Neural progenitor cell (in vitro differentiated cells): ENCODE measurements around the gene PDLIM4. TPM values are rescaled to one million over a fixed set of nuclear protein-coding genes. Genes with fewer than 3 reads are reported as not detected.

Experiments
- DNase-seq: peaks from one replicate; pipeline ENCODE4 v3.0.0-alpha.2; 2016; ENCODE audit warnings: low spot score
- H2AFZ ChIP-seq: fragments of 200-600 bp; sonication (generic); replicated peaks from 2 replicates; pipeline ENCODE4 v1.6.1; 2016; ENCODE audit warnings: antibody characterized with exemption
- H3F3A ChIP-seq: fragments of 200-600 bp; sonication (generic); 2 replicates; pipeline ENCODE4 v1.6.1; 2016; ENCODE audit warnings: antibody characterized with exemption, low read depth
- H3K27ac ChIP-seq: fragments of 200-600 bp; sonication (generic); 2 replicates; pipeline ENCODE4 v1.5.1; 2016; ENCODE audit warnings: mild to moderate bottlenecking
- H3K27me3 ChIP-seq: fragments of 200-600 bp; sonication (generic); 2 replicates; pipeline ENCODE4 v1.6.1; 2016; ENCODE audit warnings: mild to moderate bottlenecking, moderate library complexity
- H3K36me3 ChIP-seq: fragments of 200-600 bp; sonication (generic); 2 replicates; pipeline ENCODE4 v1.5.1; 2016
- H3K4me1 ChIP-seq: fragments of 200-600 bp; sonication (generic); 2 replicates; pipeline ENCODE4 v1.6.1; 2016; ENCODE audit warnings: mixed run types
- H3K4me2 ChIP-seq: fragments of 200-600 bp; sonication (generic); 2 replicates; pipeline ENCODE4 v1.6.1; 2016
- H3K4me3 ChIP-seq: fragments of 200-600 bp; sonication (generic); 2 replicates; pipeline ENCODE4 v1.5.1; 2016
- H3K79me2 ChIP-seq: fragments of 200-600 bp; sonication (generic); 2 replicates; pipeline ENCODE4 v1.6.1; 2016; ENCODE audit warnings: low read depth
- H3K9ac ChIP-seq: fragments of 200-600 bp; sonication (generic); 2 replicates; pipeline ENCODE4 v1.6.1; 2016
- H3K9me3 ChIP-seq: fragments of 200-600 bp; sonication (generic); 2 replicates; pipeline ENCODE4 v1.5.1; 2016; ENCODE audit warnings: low read depth
- H4K20me1 ChIP-seq: fragments of 200-600 bp; sonication (generic); 2 replicates; pipeline ENCODE4 v1.6.1; 2016; ENCODE audit warnings: low read depth
- H3K27ac Mint-ChIP-seq: 3 replicates; pipeline ENCODE4 v1.8.0; 2021; ENCODE audit warnings: mixed read lengths
- H3K27me3 Mint-ChIP-seq: 2 replicates; pipeline ENCODE4 v1.8.0; 2022; ENCODE audit warnings: low read depth, mild to moderate bottlenecking, inconsistent platforms, moderate library complexity, mixed read lengths; ENCODE audit not compliant: insufficient read depth
- H3K36me3 Mint-ChIP-seq: 3 replicates; pipeline ENCODE4 v1.8.0; 2021; ENCODE audit warnings: mixed read lengths
- H3K4me1 Mint-ChIP-seq: 3 replicates; pipeline ENCODE4 v1.8.0; 2021; ENCODE audit warnings: mixed read lengths
- H3K4me3 Mint-ChIP-seq: 3 replicates; pipeline ENCODE4 v1.8.0; 2021; ENCODE audit warnings: mild to moderate bottlenecking, moderate library complexity, mixed read lengths
- H3K9me3 Mint-ChIP-seq: 3 replicates; pipeline ENCODE4 v1.8.0; 2020; ENCODE audit warnings: mixed read lengths
- CTCF ChIP-seq: fragments of 200-600 bp; sonication (generic); IDR thresholded peaks from 2 replicates; pipeline ENCODE4 v1.5.1; 2017; ENCODE audit warnings: antibody characterized with exemption, mild to moderate bottlenecking
- EZH2 ChIP-seq: fragments of 200-600 bp; sonication (generic); IDR thresholded peaks from 2 replicates; pipeline ENCODE4 v1.6.1; 2017; ENCODE audit warnings: antibody characterized with exemption, mild to moderate bottlenecking, moderate library complexity
- EZH2phosphoT487 ChIP-seq: fragments of 200-600 bp; sonication (generic); IDR thresholded peaks from 2 replicates; pipeline ENCODE4 v1.6.1; 2017; ENCODE audit warnings: antibody characterized with exemption
- total RNA-seq: library from RNA; depleted of rRNA; stranded (reverse); fragments of >200 nt; gene quantifications from 2 replicates; pipeline ENCODE4 v1.2.3, GENCODE V29; 2015; ENCODE audit warnings: low replicate concordance

PDLIM4 gene
- total RNA-seq, 1 donor from 2014 or later = 8.3 TPM

- Histone ChIP-seq H3F3A (no peaks in the 10 kb centered on the region), H3K79me2 (no peaks in the 10 kb centered on the region)
These were observed 30.8 kb upstream of the PDLIM4 start for GRCh38 chr5:132226516-132227234.

GRCh38 chr5:132227235-132227484 is 30.3 kb upstream of the PDLIM4 start:
- H3K36me3 Mint-ChIP-seq = no peaks in the 10 kb centered on the region
- no peaks in the 10 kb centered on the region for H4K20me1 ChIP-seq
- H3K4me1 ChIP-seq = peaks cover 3% of the 10 kb centered on the region
- no peak overlapping the region for H3K27ac Mint-ChIP-seq
- H3K36me3 ChIP-seq = no peaks in the 10 kb centered on the region
- H3K27me3 Mint-ChIP-seq = peaks cover 23% of the 10 kb centered on the region
- TF ChIP-seq CTCF (no peak), EZH2 (peak; percentile 47)
- no peaks in the 10 kb centered on the region for H3K79me2 ChIP-seq
- DNase-seq = no peak
- H3K4me1 Mint-ChIP-seq = peaks cover 11% of the 10 kb centered on the region
- H3K27ac ChIP-seq = no peak overlapping the region
- peak overlapping the region; percentile 74 for H3K4me3 ChIP-seq
- peak overlapping the region; percentile 85 for H3K4me2 ChIP-seq
- peaks cover 49% of the 10 kb centered on the region for H3K27me3 ChIP-seq
- H3F3A ChIP-seq = no peaks in the 10 kb centered on the region
- H3K9me3 Mint-ChIP-seq = no peaks in the 10 kb centered on the region
- peak overlapping the region; percentile 84 for H3K4me3 Mint-ChIP-seq
- H3K9ac ChIP-seq = no peak overlapping the region
- peak overlapping the region; percentile 98 for H2AFZ ChIP-seq
- H3K9me3 ChIP-seq = no peaks in the 10 kb centered on the region

More at GRCh38 chr5:132226516-132227234, 30.8 kb upstream of the PDLIM4 start:
- no peak overlapping the region for H3K27ac ChIP-seq
- no peak for TF ChIP-seq CTCF
- TF ChIP-seq EZH2 = no peak
- no peak for TF ChIP-seq EZH2phosphoT487
- peak overlapping the region; percentile 74 for H3K4me3 ChIP-seq
- H3K4me1 ChIP-seq = peaks cover 3% of the 10 kb centered on the region
- no peaks in the 10 kb centered on the region for H4K20me1 ChIP-seq
- H3K9me3 ChIP-seq = no peaks in the 10 kb centered on the region
- H2AFZ ChIP-seq = peak overlapping the region; percentile 98
- H3K9me3 Mint-ChIP-seq = no peaks in the 10 kb centered on the region
- no peaks in the 10 kb centered on the region for H3K36me3 ChIP-seq
- peak overlapping the region; percentile 85 for H3K4me2 ChIP-seq
- H3K4me1 Mint-ChIP-seq = peaks cover 11% of the 10 kb centered on the region
- no peaks in the 10 kb centered on the region for H3K36me3 Mint-ChIP-seq
- H3K9ac ChIP-seq = no peak overlapping the region
- H3K27me3 ChIP-seq = peaks cover 49% of the 10 kb centered on the region
- H3K4me3 Mint-ChIP-seq = peak overlapping the region; percentile 84
- no peak overlapping the region for H3K27ac Mint-ChIP-seq
- no peak for DNase-seq
- peaks cover 23% of the 10 kb centered on the region for H3K27me3 Mint-ChIP-seq

GRCh38 chr5:132227485-132228240 is 29.8 kb upstream of the PDLIM4 start, which contains the start of gene P4HA2:
P4HA2 (minus strand) TSS chr5:132227853; CDS start chr5:132218626, 9,227 bp downstream.
- Histone ChIP-seq H3K27ac (no peak within 1 kb of the TSS), H3K4me3 (peak within 1 kb of the TSS; percentile 74), H3K9ac (no peak within 1 kb of the TSS), H3K4me2 (peak within 1 kb of the TSS; percentile 85), H4K20me1 (no peaks in the 10 kb centered on the region), H3K9me3 (no peaks in the 10 kb centered on the region), H2AFZ (peak within 1 kb of the TSS; percentile 98), H3K27me3 (peaks cover 49% of the 10 kb centered on the region), H3K79me2 (no peaks in the 10 kb centered on the region), H3K4me1 (peaks cover 3% of the 10 kb centered on the region), H3K36me3 (no peaks in the 10 kb centered on the region), H3F3A (no peaks in the 10 kb centered on the region)
- H3K9me3 Mint-ChIP-seq = no peaks in the 10 kb centered on the region
- TF ChIP-seq EZH2phosphoT487 (no peak), CTCF (no peak), EZH2 (peak; percentile 31)
- peaks cover 11% of the 10 kb centered on the region for H3K4me1 Mint-ChIP-seq
- H3K36me3 Mint-ChIP-seq = no peaks in the 10 kb centered on the region
- H3K4me3 Mint-ChIP-seq = peak within 1 kb of the TSS; percentile 84
- DNase-seq = peak; percentile 86
- peaks cover 23% of the 10 kb centered on the region for H3K27me3 Mint-ChIP-seq
- no peak within 1 kb of the TSS for H3K27ac Mint-ChIP-seq
